Uterus (tissue), 4 donors: Measurements from ENCODE around the gene BMS1. TPM values are rescaled to one million over a fixed set of nuclear protein-coding genes. Genes with fewer than 3 reads are reported as not detected.
A peak's percentile ranks its signal among the peaks of the same experiment; 100 is the strongest.

ENCODE experiments used
- DNase-seq, 2 donors: peaks; one replicate each; pipeline ENCODE4 v3.0.0-alpha.2; 2019 to 2020
- H3K27ac ChIP-seq, 2 donors: fragments of 200-600 bp; sonication (generic); 1 replicate in 1 of 2; 2 replicates in 1 of 2; pipeline ENCODE4 v1.5.1; 2016 to 2018
- H3K27me3 ChIP-seq, 2 donors: fragments of 200-600 bp; sonication (generic); one replicate each; pipeline ENCODE4 v1.5.1; 2018 to 2019; ENCODE audit warnings: control low read depth in 1 of 2
- H3K36me3 ChIP-seq, 2 donors: fragments of 200-600 bp; sonication (generic); one replicate each; pipeline ENCODE4 v1.5.1; 2019; ENCODE audit warnings: control low read depth in 1 of 2
- H3K4me1 ChIP-seq, 2 donors: fragments of 200-600 bp; sonication (generic); one replicate each; pipeline ENCODE4 v1.5.1; 2018 to 2019; ENCODE audit warnings: control low read depth in 1 of 2
- H3K4me3 ChIP-seq, 2 donors: fragments of 200-600 bp; sonication (generic); 1 replicate in 1 of 2; 2 replicates in 1 of 2; pipeline ENCODE4 v1.5.1; 2018 to 2019; ENCODE audit warnings: mild to moderate bottlenecking in 1 of 2
- H3K9me3 ChIP-seq, 2 donors: fragments of 200-600 bp; sonication (generic); one replicate each; pipeline ENCODE4 v1.5.1; 2019; ENCODE audit warnings: control low read depth in 1 of 2
- CTCF ChIP-seq, 4 experiments: fragments of 200-600 bp in 2 of 4; fragments of 450-650 bp in 2 of 4; sonication (generic) in 2 of 4; IDR thresholded peaks; one replicate each; pipeline ENCODE4 v1.5.1; 2016 to 2019; ENCODE audit warnings: antibody characterized with exemption in 4 of 4, mild to moderate bottlenecking in 2 of 4, moderate library complexity in 1 of 4
- POLR2A ChIP-seq, 2 donors: fragments of 450-650 bp; IDR thresholded peaks; one replicate each; pipeline ENCODE4 v1.6.1; 2016; ENCODE audit warnings: antibody characterized with exemption in 2 of 2, mild to moderate bottlenecking in 1 of 2, moderate library complexity in 1 of 2
- intact Hi-C: fragments of 100-400 bp; cut with DNase I; formaldehyde crosslinking; loops from one replicate; pipeline ENCODE4 v1.15.1; 2023; ENCODE audit warnings: low total_unique reads
- total RNA-seq, 4 donors: library from RNA; depleted of rRNA in 3 of 4; stranded (reverse); fragments of >200 nt in 3 of 4; gene quantifications; one replicate each; pipeline versions ENCODE4 v1.1.0 to v1.2.4, GENCODE V29; 2014 to 2023
- donor health status: DM: yes; HTN: yes; CAD: no.

Gene BMS1
- total RNA-seq, 4 donors from 2014 or later: 8.5 to 29.3 (median 13.2) TPM

GRCh38 chr10:42769673-42770072 lies 12.9 kb upstream of the BMS1 start:
- H3K4me1 ChIP-seq: no peaks in the 10 kb centered on the region
- no peak overlapping the region for H3K27ac ChIP-seq
- H3K36me3 ChIP-seq: no peaks in the 10 kb centered on the region
- no peaks in the 10 kb centered on the region for H3K27me3 ChIP-seq
- TF ChIP-seq CTCF (IDR thresholded peaks at IDR 0.05) (no peak), POLR2A (IDR thresholded peaks at IDR 0.05) (no peak)
- no peaks in the 10 kb centered on the region for H3K9me3 ChIP-seq
- no peak overlapping the region for H3K4me3 ChIP-seq
- DNase-seq: no peak
- intact Hi-C loops: no loop called here

GRCh38 chr10:42776681-42777080 lies 5.9 kb upstream of the BMS1 start:
- no peaks in the 10 kb centered on the region for H3K36me3 ChIP-seq
- no peaks in the 10 kb centered on the region for H3K27me3 ChIP-seq
- no peak for TF ChIP-seq CTCF (IDR thresholded peaks at IDR 0.05)
- no peak for TF ChIP-seq POLR2A (IDR thresholded peaks at IDR 0.05)
- H3K4me3 ChIP-seq: no peak overlapping the region
- DNase-seq: no peak
- H3K4me1 ChIP-seq: no peaks in the 10 kb centered on the region
- no peak overlapping the region for H3K27ac ChIP-seq
- intact Hi-C loops: no loop called here
- H3K9me3 ChIP-seq: no peaks in the 10 kb centered on the region

GRCh38 chr10:42780456-42780855 lies 2.1 kb upstream of the BMS1 start:
- intact Hi-C loops: no loop called here
- Histone ChIP-seq H3K27me3 (no peaks in the 10 kb centered on the region), H3K9me3 (no peaks in the 10 kb centered on the region), H3K27ac (no peak overlapping the region), H3K36me3 (no peaks in the 10 kb centered on the region), H3K4me1 (peaks cover 5% of the 10 kb centered on the region in 2 donors), H3K4me3 (no peak overlapping the region)
- no peak for TF ChIP-seq CTCF (IDR thresholded peaks at IDR 0.05)
- DNase-seq: no peak

GRCh38 chr10:42781893-42782445 lies 626 bp upstream of the BMS1 start:
- Histone ChIP-seq H3K27me3 (no peaks in the 10 kb centered on the region), H3K4me1 (peaks cover 5% of the 10 kb centered on the region in 2 donors), H3K9me3 (no peaks in the 10 kb centered on the region), H3K36me3 (no peaks in the 10 kb centered on the region), H3K4me3 (peak overlapping the region; percentile 82 to 91), H3K27ac (peak overlapping the region; percentile 88 to 89)
- intact Hi-C loops: no loop called here
- TF ChIP-seq POLR2A (IDR thresholded peaks at IDR 0.05) (no peak), CTCF (IDR thresholded peaks at IDR 0.05) (no peak)
- DNase-seq: peak in 1 of 2 donors; percentile 20

GRCh38 chr10:42783181-42783549 lies 570 bp downstream of the BMS1 start:
- H3K27ac ChIP-seq: peak overlapping the region; percentile 88 to 89
- H3K9me3 ChIP-seq: no peaks in the 10 kb centered on the region
- peak overlapping the region; percentile 82 to 91 for H3K4me3 ChIP-seq
- intact Hi-C loops: no loop called here
- TF ChIP-seq CTCF (IDR thresholded peaks at IDR 0.05) (no peak), POLR2A (IDR thresholded peaks at IDR 0.05) (no peak)
- no peak for DNase-seq
- H3K4me1 ChIP-seq: peaks cover 5% of the 10 kb centered on the region in 2 donors
- no peaks in the 10 kb centered on the region for H3K36me3 ChIP-seq
- no peaks in the 10 kb centered on the region for H3K27me3 ChIP-seq
